H9 (cell line): ENCODE data around the gene USP20. TPM values are rescaled to one million over a fixed set of nuclear protein-coding genes. Genes with fewer than 3 reads are reported as not detected.
A peak's percentile ranks its signal among the peaks of the same experiment; 100 is the strongest.

Experiments used
- DNase-seq: peaks from one replicate; pipeline ENCODE4 v3.0.0-alpha.2; 2017
- H2AFZ ChIP-seq: one replicate; pipeline ENCODE4 v1.6.1; 2013; ENCODE audit warnings: mild to moderate bottlenecking, low read length, control low read depth, moderate library complexity
- H2AK5ac ChIP-seq: 2 replicates; pipeline ENCODE4 v1.6.1; 2013; ENCODE audit warnings: low read length, control low read depth, mixed read lengths; ENCODE audit not compliant: insufficient read length
- H2BK120ac ChIP-seq: one replicate; pipeline ENCODE4 v1.6.1; 2013; ENCODE audit warnings: low read depth, mild to moderate bottlenecking, low read length, control low read depth, inconsistent platforms; ENCODE audit not compliant: poor library complexity, severe bottlenecking
- H2BK12ac ChIP-seq: 2 replicates; pipeline ENCODE4 v1.6.1; 2013; ENCODE audit warnings: low read length, control low read depth, mixed read lengths, low read depth; ENCODE audit not compliant: insufficient read length
- H2BK15ac ChIP-seq: 2 replicates; pipeline ENCODE4 v1.6.1; 2013; ENCODE audit warnings: low read depth, low read length, control low read depth
- H2BK20ac ChIP-seq: one replicate; pipeline ENCODE4 v1.6.1; 2013; ENCODE audit warnings: low read depth, mild to moderate bottlenecking, low read length, control low read depth, inconsistent platforms; ENCODE audit not compliant: poor library complexity, severe bottlenecking
- H2BK5ac ChIP-seq: 2 replicates; pipeline ENCODE4 v1.6.1; 2013; ENCODE audit warnings: low read length, control low read depth, mixed read lengths; ENCODE audit not compliant: insufficient read length
- H3K14ac ChIP-seq: 2 replicates; pipeline ENCODE4 v1.6.1; 2013; ENCODE audit warnings: low read length, control low read depth; ENCODE audit not compliant: insufficient read depth
- H3K18ac ChIP-seq: 2 replicates; pipeline ENCODE4 v1.6.1; 2013; ENCODE audit warnings: low read depth, mild to moderate bottlenecking, mixed read lengths, low read length, control low read depth; ENCODE audit not compliant: insufficient read length
- H3K23ac ChIP-seq: 2 replicates; pipeline ENCODE4 v1.6.1; 2013; ENCODE audit warnings: low read length, control low read depth, mixed read lengths, low read depth; ENCODE audit not compliant: insufficient read length
- H3K23me2 ChIP-seq: 2 replicates; pipeline ENCODE4 v1.6.1; 2013; ENCODE audit warnings: low read depth, mild to moderate bottlenecking, mixed read lengths, low read length, control low read depth; ENCODE audit not compliant: insufficient read length, poor library complexity, severe bottlenecking
- H3K27ac ChIP-seq: 2 replicates; pipeline ENCODE4 v1.5.1; 2013; ENCODE audit warnings: low read length, control low read depth, mixed read lengths, low read depth; ENCODE audit not compliant: insufficient read length
- H3K27me3 ChIP-seq: 2 replicates; pipeline ENCODE4 v1.6.1; 2013; ENCODE audit warnings: low read length, control low read depth, inconsistent platforms; ENCODE audit not compliant: insufficient read depth
- H3K4ac ChIP-seq: 2 replicates; pipeline ENCODE4 v1.6.1; 2013; ENCODE audit warnings: low read depth, mild to moderate bottlenecking, control low read depth, inconsistent platforms, low read length, moderate library complexity
- H3K4me1 ChIP-seq: 2 replicates; pipeline ENCODE4 v1.6.1; 2013; ENCODE audit warnings: low read length, control low read depth, inconsistent platforms; ENCODE audit not compliant: insufficient read depth
- H3K4me2 ChIP-seq: 2 replicates; pipeline ENCODE4 v1.6.1; 2013; ENCODE audit warnings: low read length, control low read depth, mixed read lengths; ENCODE audit not compliant: insufficient read length, insufficient read depth
- H3K56ac ChIP-seq: 2 replicates; pipeline ENCODE4 v1.6.1; 2013; ENCODE audit warnings: low read depth, mild to moderate bottlenecking, mixed read lengths, low read length, control low read depth; ENCODE audit not compliant: insufficient read length
- H3K79me1 ChIP-seq: 2 replicates; pipeline ENCODE4 v1.6.1; 2013; ENCODE audit warnings: low read depth, mild to moderate bottlenecking, moderate library complexity, low read length, control low read depth, inconsistent platforms; ENCODE audit not compliant: insufficient read depth, poor library complexity, severe bottlenecking
- H3K79me2 ChIP-seq: 2 replicates; pipeline ENCODE4 v1.6.1; 2013; ENCODE audit warnings: low read length, control low read depth, inconsistent platforms; ENCODE audit not compliant: insufficient read depth
- H3K9ac ChIP-seq: 2 replicates; pipeline ENCODE4 v1.6.1; 2013; ENCODE audit warnings: low read length, control low read depth, mixed read lengths; ENCODE audit not compliant: insufficient read length; ENCODE audit errors: extremely low read depth
- H3K9me3 ChIP-seq: one replicate; pipeline ENCODE4 v1.6.1; 2013; ENCODE audit warnings: low read depth, low read length, inconsistent platforms; ENCODE audit not compliant: control insufficient read depth
- H3T11ph ChIP-seq: one replicate; pipeline ENCODE4 v1.6.1; 2013; ENCODE audit warnings: mild to moderate bottlenecking, low read length, control low read depth, inconsistent platforms
- H4K20me1 ChIP-seq: one replicate; pipeline ENCODE4 v1.6.1; 2013; ENCODE audit not compliant: control insufficient read depth, insufficient read length, insufficient read depth
- H4K5ac ChIP-seq: 2 replicates; pipeline ENCODE4 v1.6.1; 2013; ENCODE audit warnings: low read depth, mild to moderate bottlenecking, mixed read lengths, low read length, control low read depth; ENCODE audit not compliant: insufficient read length
- H4K8ac ChIP-seq: replicated peaks from 2 replicates; pipeline ENCODE4 v1.6.1; 2013; ENCODE audit warnings: low read length, control low read depth, mixed read lengths, low read depth; ENCODE audit not compliant: insufficient read length
- H4K91ac ChIP-seq: 2 replicates; pipeline ENCODE4 v1.6.1; 2013; ENCODE audit warnings: low read depth, mild to moderate bottlenecking, moderate library complexity, mixed read lengths, low read length, control low read depth; ENCODE audit not compliant: insufficient read length
- H3K27ac Mint-ChIP-seq, 3 experiments: 2 replicates in 2 of 3; 3 replicates in 1 of 3; pipeline ENCODE4 v1.8.0; 2020 to 2021; ENCODE audit warnings: mixed read lengths in 3 of 3, mild to moderate bottlenecking in 1 of 3, moderate library complexity in 1 of 3
- H3K27me3 Mint-ChIP-seq: 2 replicates; pipeline ENCODE4 v1.8.0; 2021; ENCODE audit warnings: low read depth, mild to moderate bottlenecking, moderate library complexity, mixed read lengths
- H3K36me3 Mint-ChIP-seq, 3 experiments: 2 replicates in 2 of 3; 3 replicates in 1 of 3; pipeline ENCODE4 v1.8.0; 2020 to 2021; ENCODE audit warnings: low read depth in 3 of 3, mixed read lengths in 3 of 3; ENCODE audit not compliant: insufficient read depth in 1 of 3
- H3K4me1 Mint-ChIP-seq, 2 experiments: 2 replicates each; pipeline ENCODE4 v1.8.0; 2020; ENCODE audit warnings: mixed read lengths in 2 of 2
- H3K4me3 Mint-ChIP-seq, 2 experiments: 2 replicates in 1 of 2; 3 replicates in 1 of 2; pipeline ENCODE4 v1.8.0; 2020 to 2021; ENCODE audit warnings: mild to moderate bottlenecking in 2 of 2, mixed read lengths in 2 of 2, moderate library complexity in 1 of 2
- H3K9me3 Mint-ChIP-seq, 2 experiments: 2 replicates in 1 of 2; 3 replicates in 1 of 2; pipeline ENCODE4 v1.8.0; 2020; ENCODE audit warnings: mild to moderate bottlenecking in 2 of 2, mixed read lengths in 2 of 2, moderate library complexity in 1 of 2
- WGBS: extraction: QIAGEN DNeasy Blood & Tissue Kit; methylation state at CpG from one replicate; pipeline ENCODE4 v1.1.7; 2013; ENCODE audit warnings: missing lambda C conversion rate, low lambda C conversion rate, mixed read lengths; ENCODE audit not compliant: insufficient read length; ENCODE audit errors: extremely low coverage; 5-methylcytosine and 5-hydroxymethylcytosine counted together
- total RNA-seq: library from RNA; stranded (reverse); gene quantifications from 2 replicates; pipeline ENCODE4 v1.2.1, GENCODE V29; 2021
- TF ChIP-seq, protein P1 (sequence below): fragments of 200-600 bp; sonication (generic); conservative IDR thresholded peaks from 3 replicates; pipeline ENCODE4 v1.8.0; 2021; ENCODE audit warnings: antibody characterized with exemption, mild to moderate bottlenecking

USP20 gene
- total RNA-seq, 1 experiment from 2014 or later: 20.9 TPM

DNA sequence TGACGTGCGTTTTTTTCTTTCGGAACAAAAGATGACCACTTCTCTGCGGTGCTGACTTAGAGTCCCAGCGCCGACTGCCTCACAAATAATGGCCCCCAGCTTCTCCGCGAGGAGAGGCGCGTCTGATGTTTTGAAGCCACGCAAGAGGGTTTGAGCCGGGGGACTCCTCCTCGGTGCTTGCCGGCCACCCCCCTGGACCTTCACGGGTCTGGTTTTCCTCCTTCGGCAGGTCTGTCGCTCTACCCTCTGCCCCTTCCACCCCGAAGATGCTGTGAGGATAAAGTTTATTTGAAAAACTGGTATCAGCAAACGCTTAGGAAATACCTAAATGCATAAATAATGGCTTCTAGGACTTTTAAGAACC, 584 bp downstream of the USP20 start:
- no peak overlapping the region for H3K27ac ChIP-seq
- no peak overlapping the region for H3K23ac ChIP-seq
- no peak for DNase-seq
- no peaks in the 10 kb centered on the region for H3K27me3 ChIP-seq
- no peaks in the 10 kb centered on the region; a peak in 1 of 5 replicates for H3K9me3 Mint-ChIP-seq
- no peaks in the 10 kb centered on the region; the same call in 1 of the 2 replicates for H3K79me2 ChIP-seq
- H2BK20ac ChIP-seq: no peak overlapping the region
- H3K9me3 ChIP-seq: no peaks in the 10 kb centered on the region
- no peak overlapping the region for H2BK15ac ChIP-seq
- H2AFZ ChIP-seq: no peak overlapping the region
- H3K9ac ChIP-seq: no peak overlapping the region
- no peak overlapping the region for H2BK12ac ChIP-seq
- no peaks in the 10 kb centered on the region for H4K20me1 ChIP-seq
- no peak overlapping the region for H3K4ac ChIP-seq
- H3K79me1 ChIP-seq: no peaks in the 10 kb centered on the region
- H4K5ac ChIP-seq: no peak overlapping the region
- H2BK5ac ChIP-seq: no peak overlapping the region
- no peak overlapping the region for H2BK120ac ChIP-seq
- TF ChIP-seq, protein P1, sequence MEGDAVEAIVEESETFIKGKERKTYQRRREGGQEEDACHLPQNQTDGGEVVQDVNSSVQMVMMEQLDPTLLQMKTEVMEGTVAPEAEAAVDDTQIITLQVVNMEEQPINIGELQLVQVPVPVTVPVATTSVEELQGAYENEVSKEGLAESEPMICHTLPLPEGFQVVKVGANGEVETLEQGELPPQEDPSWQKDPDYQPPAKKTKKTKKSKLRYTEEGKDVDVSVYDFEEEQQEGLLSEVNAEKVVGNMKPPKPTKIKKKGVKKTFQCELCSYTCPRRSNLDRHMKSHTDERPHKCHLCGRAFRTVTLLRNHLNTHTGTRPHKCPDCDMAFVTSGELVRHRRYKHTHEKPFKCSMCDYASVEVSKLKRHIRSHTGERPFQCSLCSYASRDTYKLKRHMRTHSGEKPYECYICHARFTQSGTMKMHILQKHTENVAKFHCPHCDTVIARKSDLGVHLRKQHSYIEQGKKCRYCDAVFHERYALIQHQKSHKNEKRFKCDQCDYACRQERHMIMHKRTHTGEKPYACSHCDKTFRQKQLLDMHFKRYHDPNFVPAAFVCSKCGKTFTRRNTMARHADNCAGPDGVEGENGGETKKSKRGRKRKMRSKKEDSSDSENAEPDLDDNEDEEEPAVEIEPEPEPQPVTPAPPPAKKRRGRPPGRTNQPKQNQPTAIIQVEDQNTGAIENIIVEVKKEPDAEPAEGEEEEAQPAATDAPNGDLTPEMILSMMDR: no peak
- H3K14ac ChIP-seq: no peak overlapping the region
- H4K91ac ChIP-seq: no peak overlapping the region
- no peak overlapping the region for H2AK5ac ChIP-seq
- peaks cover 6% of the 10 kb centered on the region; the same call in 1 of the 2 replicates for H3K4me1 ChIP-seq
- H3K23me2 ChIP-seq: peaks cover 10% of the 10 kb centered on the region
- peaks cover 8 to 21% (median 19%) of the 10 kb centered on the region in 3 experiments for H3K36me3 Mint-ChIP-seq
- H3K27ac Mint-ChIP-seq: peak overlapping the region; percentile 84 to 94 (median 87); a peak in 6 of 7 replicates
- H3K56ac ChIP-seq: no peak overlapping the region
- no peak overlapping the region for H3K18ac ChIP-seq
- H3K4me1 Mint-ChIP-seq: peaks cover 41 to 46% of the 10 kb centered on the region in 2 experiments
- H4K8ac ChIP-seq: no peak overlapping the region
- peak overlapping the region; percentile 50 for H3K4me2 ChIP-seq
- H3T11ph ChIP-seq: no peak overlapping the region
- WGBS: no CpG with 5 or more reads among the region's 19 CpGs
- no peaks in the 10 kb centered on the region; the same call in 1 of the 2 replicates for H3K27me3 Mint-ChIP-seq
- peak overlapping the region; percentile 95 to 99 for H3K4me3 Mint-ChIP-seq
